ENCODE results near the gene ZNF341. TPM values are rescaled to one million over a fixed set of nuclear protein-coding genes. Genes with fewer than 3 reads are reported as not detected.

ZNF341 gene
- total RNA-seq, 1 donor from 2014 or later = 1.3 TPM

DNA sequence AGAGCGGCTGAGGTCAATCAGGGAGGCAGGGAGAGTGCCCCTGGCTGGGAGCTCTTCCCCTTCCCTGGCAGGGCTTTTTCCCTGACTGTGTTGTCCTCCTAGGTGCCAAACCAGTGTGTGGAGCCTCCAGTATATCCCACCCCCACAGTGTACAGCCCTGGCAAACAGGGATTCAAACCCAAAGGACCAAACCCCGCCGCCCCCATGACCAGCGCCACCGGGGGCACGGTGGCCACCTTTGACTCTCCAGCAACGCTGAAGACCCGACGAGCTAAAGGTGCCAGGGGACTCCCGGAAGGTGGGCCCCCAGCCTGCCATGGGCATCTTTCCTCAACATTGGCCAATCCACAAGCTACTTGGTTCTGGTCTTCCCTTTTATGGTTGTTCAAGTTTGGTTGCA is 25.2 kb downstream of the ZNF341 start:
- DNase-seq (ENCODE audit: low spot score) = no peak
- intact Hi-C loops (cut with DNase I) = no loop called here

DNA sequence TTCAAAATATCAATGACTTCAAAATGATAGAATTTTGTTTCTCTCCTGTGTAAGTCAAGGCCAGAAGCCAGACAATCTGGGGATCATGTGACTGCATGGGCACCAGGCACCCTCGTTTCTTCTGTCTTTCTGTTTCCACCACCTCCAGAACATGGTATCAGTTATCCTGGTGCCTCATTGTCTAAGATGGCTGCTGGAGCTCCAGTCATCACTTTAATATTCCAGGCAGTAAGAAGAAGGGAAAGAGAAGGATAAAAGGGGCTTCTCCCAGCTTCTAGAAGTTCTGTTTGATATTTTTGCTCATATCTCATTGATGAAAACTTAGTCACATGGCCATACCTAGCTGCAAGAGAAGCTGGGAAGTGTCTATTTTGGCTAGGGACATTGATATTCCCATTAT is 25.7 kb downstream of the ZNF341 start:
- intact Hi-C loops (cut with DNase I) = no loop called here
- no peak for DNase-seq (ENCODE audit: low spot score)

DNA sequence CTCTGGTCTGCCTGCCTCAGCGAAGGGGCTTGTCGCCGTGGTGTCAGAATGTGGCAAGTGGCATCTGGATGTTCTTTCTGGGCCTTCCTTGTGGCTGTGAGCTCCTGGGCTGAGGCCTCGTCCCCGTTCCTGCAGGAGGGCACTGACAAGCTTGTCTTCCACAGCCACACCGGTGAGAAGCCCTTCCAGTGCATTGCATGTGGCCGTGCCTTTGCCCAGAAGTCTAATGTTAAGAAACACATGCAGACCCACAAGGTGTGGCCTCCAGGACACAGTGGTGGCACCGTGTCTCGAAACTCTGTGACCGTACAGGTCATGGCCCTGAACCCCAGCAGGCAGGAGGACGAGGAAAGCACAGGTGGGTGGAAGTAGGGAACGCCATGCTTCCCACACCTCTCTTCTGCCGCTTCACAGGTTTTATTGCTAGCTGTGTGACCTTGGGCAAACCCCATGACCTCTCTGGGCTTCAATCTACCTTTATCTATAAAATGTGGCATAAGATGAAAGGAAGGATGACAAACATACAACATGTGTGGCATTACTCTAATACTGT is 30.0 kb downstream of the ZNF341 start:
- intact Hi-C loops (cut with DNase I) = no loop called here
- DNase-seq (ENCODE audit: low spot score) = no peak

DNA sequence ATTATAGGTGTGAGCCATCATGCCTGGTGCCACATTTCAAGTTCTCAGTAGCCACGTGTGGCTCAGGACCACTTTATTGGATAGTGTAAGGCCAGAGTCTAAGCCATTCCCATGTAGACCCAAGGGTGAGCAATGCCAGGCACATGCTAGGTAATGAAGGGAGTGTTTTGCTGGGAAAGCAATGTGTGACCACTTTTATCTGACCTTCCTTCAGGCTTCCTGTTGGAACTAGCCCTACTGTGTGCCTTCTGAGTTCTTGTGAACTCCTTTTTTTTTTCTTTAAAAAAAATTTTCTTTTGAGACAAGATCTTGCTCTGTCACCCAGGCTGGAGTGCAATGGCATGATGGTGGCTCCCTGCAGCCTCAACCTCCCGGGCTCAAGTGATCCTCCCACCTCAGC is 33.3 kb downstream of the ZNF341 start:
- no peak for DNase-seq (ENCODE audit: low spot score)
- intact Hi-C loops (cut with DNase I) = no loop called here

DNA sequence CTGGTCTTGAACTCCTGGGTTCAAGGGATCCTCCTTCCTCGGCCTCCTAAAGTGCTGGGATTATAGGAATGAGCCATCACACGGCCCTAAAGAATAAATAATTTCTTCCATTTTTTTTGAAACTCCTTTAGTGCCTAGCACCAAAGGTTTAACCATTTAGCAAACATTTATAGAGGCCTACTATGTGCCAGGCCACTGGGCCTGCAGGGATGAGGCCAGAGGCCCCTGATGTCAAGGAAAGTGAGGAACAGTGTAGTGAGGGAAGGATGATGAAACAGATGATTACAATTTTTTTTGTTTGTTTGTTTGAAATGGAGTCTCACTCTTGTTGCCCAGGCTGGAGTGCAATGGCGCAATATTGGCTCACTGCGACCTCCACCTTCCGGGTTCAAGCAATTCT is 33.8 kb downstream of the ZNF341 start:
- DNase-seq (ENCODE audit: low spot score) = no peak
- intact Hi-C loops (cut with DNase I) = no loop called here

DNA sequence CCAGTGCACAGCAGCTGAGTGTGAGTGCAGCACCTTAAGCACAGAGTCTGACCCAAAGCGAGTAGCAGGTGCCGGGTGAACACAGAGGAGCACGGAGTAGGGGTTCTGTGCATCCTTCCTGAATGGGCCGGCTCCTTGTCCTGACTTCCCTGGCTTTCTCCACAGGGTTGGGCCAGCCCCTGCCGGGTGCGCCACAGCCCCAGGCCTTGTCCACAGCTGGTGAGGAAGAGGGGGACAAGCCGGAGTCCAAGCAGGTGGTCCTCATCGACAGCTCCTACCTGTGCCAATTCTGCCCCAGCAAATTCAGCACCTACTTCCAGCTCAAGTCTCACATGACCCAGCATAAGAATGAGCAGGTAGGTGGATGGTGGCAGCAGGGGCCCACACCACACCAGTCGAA is 34.9 kb downstream of the ZNF341 start:
- intact Hi-C loops (cut with DNase I) = no loop called here
- DNase-seq (ENCODE audit: low spot score) = no peak

DNA sequence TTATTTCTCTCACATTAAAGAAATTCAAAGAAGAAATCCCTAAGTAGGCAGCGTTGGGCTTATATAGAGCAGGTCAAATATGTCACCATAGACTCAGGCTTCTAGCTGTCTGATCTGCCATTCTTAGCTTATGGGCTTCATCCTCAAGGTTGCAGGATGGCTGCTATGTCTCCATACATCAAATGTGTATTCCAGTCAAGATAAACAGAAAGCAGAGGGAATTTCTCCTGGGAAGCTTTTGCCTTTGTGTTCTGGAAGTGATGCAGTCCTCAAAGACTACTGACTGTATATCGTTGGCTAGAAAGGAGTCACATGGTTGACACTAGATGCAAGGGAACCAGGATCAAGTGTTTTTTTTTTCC is 36.0 kb downstream of the ZNF341 start:
- intact Hi-C loops (cut with DNase I) = no loop called here
- DNase-seq (ENCODE audit: low spot score) = no peak

DNA sequence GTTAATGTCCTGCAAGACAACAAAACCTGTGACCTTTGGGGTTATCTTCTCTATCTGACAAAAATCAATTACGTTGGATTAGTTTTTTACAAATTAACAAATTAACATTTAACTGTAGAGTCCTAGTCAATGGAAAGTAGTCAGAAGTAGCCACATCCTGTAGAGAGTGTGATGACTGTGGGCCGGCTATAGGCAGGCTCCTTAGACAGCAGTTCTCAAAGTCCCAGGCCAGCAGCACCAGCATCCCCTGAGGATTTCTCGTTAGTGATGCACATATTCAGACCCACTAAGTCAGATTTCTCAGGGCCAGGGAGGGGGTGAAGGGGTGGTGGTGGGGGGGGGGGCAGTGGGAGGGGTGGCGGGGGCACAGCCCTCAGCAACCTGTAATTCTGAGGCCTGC is 37.2 kb downstream of the ZNF341 start:
- no peak for DNase-seq (ENCODE audit: low spot score)
- intact Hi-C loops (cut with DNase I) = no loop called here

DNA sequence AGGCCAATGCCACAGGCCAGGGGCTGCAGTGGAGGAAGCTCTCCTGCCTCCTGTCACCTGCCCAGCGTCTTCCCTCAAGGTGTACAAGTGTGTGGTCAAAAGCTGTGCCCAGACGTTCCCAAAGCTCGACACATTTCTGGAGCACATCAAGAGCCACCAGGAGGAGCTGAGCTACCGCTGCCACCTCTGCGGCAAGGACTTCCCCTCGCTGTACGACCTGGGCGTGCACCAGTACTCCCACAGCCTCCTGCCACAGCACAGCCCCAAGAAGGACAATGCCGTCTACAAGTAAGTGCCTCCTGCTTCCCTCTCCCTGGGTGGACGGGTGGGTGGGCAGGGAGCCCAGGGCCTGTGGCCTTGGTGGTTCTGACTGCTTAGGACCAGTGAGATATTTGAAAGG is 38.2 kb downstream of the ZNF341 start:
- intact Hi-C loops (cut with DNase I) = no loop called here
- DNase-seq (ENCODE audit: low spot score) = no peak

DNA sequence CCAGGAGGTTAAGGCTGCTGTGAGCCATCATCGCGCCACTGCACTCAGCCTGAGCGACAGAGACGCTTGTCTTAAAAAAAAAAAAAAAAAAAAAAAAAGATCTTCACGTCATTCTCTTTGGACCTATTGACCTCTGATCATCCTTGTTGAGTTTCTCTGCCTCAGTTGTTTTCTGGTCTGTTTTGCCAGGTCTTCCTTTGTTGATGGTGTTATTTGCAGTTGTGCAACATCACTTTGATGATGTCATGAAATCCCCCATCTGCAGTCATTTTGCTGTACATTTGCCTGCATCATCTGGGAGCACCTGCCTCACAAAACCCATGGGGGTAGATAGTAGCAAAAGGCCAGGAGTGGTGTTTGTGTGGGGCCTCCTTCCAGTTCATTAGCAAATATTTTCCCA is 40.1 kb downstream of the ZNF341 start:
- intact Hi-C loops (cut with DNase I) = no loop called here
- DNase-seq (ENCODE audit: low spot score) = no peak

DNA sequence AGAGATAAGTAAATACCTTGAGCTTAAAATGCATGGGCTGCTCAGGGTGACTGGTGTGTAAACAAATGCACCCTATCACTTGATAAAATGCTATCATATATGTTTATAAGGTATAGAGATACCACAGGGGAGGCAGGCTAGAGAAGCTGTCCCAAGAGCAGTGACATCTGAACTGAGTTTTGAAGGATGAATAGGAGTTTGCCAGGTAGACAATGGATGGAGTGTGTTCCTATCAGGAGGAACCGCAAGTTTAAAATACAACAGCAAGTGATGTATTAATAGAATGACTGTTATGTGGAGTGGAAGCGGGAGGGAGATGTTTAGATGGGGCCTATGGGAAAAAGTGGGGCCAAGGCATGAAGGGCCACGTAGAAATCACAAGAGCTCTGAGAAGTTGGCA is 40.6 kb downstream of the ZNF341 start:
- intact Hi-C loops (cut with DNase I) = no loop called here
- no peak for DNase-seq (ENCODE audit: low spot score)

DNA sequence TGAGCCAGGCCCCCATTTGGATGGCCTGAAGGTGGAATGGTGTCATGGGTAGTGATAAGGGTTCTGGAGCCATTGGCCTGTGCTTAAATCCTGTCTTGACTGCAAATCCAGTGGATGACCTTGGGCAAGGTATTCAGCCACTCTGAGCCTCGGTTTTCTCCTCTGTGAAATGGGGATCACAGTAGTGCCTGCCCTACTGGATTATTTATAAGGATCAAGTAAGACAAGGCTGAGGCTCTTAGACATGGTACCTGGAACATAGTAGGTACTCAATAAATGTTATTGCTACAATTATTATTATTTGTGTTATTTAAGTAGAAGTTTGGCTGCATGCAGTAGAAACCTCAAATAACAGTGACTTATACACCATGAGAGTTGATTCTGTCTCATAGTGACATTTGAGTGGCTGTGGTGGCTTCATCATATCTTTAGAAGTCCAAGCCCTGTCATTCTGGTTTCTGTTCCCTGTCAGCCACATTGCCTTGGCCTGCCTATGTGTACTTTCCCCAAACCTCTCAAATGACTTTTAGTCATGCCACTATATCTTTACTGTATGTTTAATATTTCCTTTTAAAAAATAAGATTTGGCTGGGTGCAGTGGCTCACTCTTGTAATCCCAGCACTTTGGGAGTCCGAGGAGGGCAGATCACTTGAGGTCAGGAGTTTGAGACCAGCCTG is 41.8 kb downstream of the ZNF341 start:
- DNase-seq (ENCODE audit: low spot score) = no peak
- intact Hi-C loops (cut with DNase I) = no loop called here

DNA sequence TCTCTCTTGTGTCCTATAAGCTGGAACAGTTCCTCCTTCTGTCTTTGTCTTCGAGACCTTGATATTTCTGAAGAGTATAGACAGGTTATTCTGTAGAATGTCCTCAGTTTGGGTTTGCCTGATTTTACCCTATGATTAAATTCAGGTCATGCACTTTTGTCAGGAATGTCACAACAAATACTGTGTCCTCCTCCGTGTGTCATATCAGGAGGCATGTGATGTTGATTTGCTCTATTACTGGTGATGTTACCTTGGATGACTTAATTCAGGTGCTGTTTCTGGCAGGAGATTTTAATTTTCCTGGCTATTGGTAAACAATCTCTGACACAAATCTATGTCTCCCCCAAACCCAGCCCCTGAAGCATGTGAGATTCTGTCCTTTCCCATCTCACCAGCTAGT is 46.0 kb downstream of the ZNF341 start:
- no peak for DNase-seq (ENCODE audit: low spot score)
- intact Hi-C loops (cut with DNase I) = no loop called here

DNA sequence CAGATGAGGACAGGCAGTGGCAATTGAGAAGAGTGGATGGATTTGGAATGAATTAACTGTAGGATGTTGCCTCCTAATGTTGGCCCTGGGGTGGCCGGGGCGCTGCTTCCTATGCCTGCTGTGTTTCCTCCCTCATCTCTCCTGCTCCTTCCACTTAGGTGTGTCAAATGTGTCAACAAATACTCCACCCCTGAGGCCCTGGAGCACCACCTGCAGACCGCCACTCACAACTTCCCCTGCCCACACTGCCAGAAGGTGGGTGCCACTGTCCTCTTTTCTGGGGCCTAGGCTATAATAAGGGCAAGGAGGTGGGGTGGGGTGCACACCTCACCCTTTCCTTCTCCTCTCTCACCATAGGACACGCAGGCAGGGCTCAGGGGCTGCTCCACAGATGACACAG is 49.3 kb downstream of the ZNF341 start:
- intact Hi-C loops (cut with DNase I) = no loop called here
- no peak for DNase-seq (ENCODE audit: low spot score)

DNA sequence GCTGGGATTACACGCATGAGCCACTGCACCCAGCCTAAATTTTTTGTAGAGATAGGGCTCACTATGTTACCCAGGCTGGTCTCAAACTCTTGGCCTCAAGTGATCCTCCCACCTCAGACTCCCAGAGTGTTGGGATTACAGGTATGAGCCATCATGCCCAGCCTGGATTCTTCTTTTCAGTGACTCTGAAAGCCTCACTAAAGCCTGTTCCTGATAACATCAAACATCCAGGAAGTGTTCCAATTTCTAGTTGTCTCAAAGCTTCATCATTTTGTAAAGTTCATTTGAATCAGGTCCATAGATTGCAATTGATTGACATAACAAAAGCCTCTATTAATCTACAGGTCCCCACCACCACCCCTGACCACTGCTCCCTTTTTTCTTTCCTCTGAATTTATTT is 50.1 kb downstream of the ZNF341 start:
- intact Hi-C loops (cut with DNase I) = no loop called here

DNA sequence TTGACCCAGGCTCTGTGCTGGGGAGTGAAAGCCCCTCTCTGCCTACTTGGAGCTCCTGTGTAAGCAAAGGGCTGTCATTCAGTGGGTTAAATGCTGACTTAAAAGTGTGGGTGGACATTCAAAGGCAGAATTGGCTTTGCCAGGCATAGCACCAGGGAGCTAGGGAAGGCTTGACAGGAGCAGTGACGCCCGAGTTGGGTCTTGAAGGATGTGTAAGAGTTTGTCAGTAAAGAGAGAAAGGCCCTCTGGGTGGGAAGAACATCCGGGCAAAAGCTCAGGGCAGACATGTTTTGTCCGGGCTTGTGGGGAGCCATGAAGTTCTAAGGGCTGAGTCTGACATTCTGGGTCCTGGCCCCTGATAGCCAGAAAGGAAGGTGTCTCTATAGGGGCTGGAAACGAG is 51.5 kb downstream of the ZNF341 start:
- DNase-seq (ENCODE audit: low spot score) = no peak
- intact Hi-C loops (cut with DNase I) = no loop called here

More for the DNA sequence above, 50.1 kb downstream of the ZNF341 start:
- no peak for DNase-seq (ENCODE audit: low spot score)

DNA sequence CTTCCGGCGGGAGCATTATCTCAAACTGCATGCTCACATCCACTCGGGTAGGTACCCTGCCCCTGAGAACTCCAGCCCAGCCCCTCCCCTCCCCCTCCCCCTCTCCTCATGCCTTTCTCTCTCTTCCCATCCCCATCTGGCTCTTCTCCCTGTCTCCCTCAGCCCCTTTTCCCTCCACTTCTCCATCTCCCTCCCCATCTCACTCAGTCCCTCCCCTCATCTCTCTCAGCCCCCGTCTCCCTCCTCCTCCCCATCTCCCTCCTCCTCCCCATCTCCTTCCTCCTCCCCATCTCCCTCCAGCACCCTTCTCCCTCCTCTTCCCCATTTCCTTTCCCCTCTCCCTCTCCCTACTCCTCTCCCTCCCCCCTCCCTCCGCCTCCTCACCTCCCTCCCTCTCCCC is 52.0 kb downstream of the ZNF341 start:
- DNase-seq (ENCODE audit: low spot score) = no peak
- intact Hi-C loops (cut with DNase I) = no loop called here

DNA sequence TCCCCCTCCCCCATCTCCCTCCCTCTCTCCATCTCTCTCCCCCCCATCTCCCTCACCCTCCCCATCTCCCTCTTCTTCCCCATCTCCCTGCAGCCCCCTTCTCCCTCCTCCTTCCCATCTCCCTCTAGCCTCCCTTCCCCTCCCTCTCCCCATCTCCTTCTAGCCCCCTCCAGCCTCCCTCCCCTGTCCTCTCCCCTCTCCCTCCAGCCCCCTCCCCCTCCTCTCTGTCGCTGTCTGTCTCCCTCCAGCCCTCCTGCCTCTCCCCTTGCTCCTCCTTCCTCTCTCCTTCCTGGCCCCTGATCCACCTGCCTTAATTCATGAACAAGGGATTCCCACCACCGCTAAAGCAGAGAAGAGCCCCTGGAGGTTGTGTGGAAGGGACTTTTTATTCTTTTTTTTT is 52.4 kb downstream of the ZNF341 start:
- intact Hi-C loops (cut with DNase I) = no loop called here
- DNase-seq (ENCODE audit: low spot score) = no peak

DNA sequence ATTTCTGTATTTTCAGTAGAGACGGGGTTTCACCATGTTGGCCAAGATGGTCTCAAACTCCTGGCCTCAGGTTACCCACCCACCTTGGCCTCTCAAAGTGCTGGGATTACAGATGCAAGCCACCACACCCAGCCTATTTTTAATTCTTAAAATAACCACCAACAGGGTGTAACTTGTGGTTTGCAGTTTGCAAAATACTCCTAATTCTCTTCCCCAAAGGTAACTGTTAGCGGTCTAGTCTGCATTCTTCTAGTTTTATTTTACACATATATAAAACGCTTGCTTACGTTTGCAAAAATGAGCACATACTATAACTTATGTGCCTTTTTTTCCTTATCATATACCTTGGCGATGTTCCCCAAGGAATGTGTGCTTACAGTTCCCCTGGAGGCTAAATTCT is 53.7 kb downstream of the ZNF341 start:
- DNase-seq (ENCODE audit: low spot score) = no peak
- intact Hi-C loops (cut with DNase I) = no loop called here

DNA sequence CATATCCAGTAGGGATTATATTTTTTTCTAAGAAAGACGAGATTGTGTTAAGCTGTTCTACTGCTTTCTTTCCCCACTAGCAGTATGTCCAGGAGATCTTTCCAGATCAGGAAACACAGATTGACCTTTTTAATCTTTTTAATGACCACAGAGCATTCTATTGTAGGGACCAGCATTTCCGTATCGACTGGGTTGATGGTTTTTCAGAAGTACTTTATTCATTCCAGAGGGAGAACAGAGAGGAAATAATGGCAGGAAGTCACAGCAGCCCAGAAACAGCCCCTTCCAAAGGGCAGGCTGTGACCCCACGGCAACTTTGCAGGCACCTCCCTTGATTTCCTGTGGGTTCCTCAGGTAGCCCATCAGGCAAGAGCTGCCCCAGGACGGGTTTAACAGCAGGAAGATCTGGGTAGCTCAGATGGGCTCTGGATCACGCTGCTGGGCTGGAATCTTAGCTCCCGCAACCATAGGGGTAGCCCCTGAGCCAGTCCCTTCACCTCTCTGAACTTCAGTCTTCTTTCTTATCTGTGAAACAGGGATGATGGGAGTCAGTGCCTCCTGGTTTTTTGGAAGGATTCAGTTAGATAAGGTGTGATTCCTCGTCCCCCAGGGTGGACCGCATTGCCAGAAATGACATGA is 55.6 kb downstream of the ZNF341 start:
- DNase-seq (ENCODE audit: low spot score) = no peak
- intact Hi-C loops (cut with DNase I) = no loop called here

DNA sequence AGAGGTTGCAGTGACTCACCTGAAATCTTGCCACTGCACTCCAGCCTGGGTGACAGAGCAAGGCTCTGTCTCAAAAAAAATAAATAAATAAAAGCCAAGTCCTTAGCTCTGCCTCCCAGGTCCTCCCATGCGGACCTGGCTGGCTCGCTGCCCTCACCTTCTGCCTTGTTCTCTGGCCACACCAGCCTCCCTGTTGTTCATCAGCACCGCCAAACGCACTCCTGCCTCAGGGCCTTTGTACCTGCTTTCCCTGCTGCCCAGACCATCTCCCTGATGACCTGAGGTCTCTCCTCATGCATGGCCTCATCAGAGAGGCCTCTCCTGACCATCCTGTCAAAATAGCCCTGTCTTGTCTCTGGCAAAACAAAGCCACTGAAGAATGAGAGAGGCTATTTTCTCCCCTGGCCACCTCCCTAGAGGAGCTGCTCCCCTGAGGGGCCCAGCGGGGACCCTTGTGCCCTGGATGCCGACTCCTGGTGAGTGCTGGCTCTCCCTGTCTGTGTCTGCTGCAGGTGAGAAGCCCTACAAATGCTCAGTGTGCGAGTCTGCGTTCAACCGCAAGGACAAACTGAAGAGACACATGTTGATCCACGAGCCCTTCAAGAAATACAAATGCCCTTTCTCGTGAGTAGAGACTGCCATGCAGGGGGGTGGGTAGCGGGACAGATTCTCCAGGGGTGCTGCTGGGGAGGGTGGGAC is 56.7 kb downstream of the ZNF341 start:
- intact Hi-C loops (cut with DNase I) = no loop called here
- no peak for DNase-seq (ENCODE audit: low spot score)

All from cardiac septum (tissue), 1 donor.